Limb (tissue), 2 donors: ENCODE measurements around the gene TDRD12.
"Not testable (repeated sequence)": the region's sequence is repeated elsewhere in the genome, so short reads cannot be mapped to it uniquely, and the experiment has no call there.

Source experiments
- DNase-seq, 2 donors: peaks; one replicate each; pipeline ENCODE4 v3.0.0-alpha.2; 2016; ENCODE audit errors: extremely low spot score in 2 of 2

TDRD12 gene

DNA sequence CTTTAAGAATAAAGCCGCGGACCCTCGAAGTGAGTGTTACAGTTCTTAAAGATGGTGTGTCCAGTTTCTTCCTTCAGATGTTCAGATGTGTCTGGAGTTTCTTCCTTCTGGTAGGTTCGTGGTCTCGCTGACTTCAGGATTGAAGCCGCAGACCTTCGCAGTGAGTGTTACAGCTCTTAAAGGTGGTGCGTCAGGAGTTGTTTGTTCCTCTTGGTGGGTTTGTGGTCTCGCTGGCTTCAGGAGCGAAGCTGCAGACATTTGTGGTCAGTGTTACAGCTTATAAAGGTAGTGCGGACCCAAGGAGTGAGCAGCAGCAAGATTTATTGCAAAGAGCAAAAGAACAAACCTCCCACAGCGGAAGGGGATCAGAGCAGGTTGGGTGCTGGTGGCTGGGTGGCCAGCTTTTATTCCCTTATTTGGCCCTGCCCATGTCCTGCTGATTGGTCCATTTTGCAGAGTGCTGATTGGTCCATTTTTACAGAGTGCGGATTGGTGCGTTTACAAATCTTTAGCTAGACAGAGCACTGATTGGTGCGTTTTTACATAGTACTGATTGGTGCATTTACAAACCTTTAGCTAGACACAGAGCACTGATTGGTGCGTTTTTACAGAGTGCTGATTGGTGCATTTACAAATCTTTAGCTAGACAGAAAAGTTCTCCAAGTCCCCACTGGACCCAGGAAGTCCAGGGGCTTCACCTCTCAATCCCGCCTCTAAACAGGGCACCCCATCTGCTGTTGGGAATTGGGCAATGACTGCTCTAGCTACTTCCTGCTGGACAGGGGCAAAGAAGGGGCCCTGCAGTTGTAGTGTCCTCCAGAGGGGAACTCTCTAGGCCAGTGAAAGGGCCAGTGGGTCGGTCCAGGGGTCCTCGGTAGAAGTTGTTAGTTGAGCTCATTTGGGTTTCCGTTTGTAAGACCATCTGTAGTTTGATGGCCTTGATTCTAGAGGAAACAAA lies 26.1 kb upstream of the TDRD12 start:
- DNase-seq = not testable (repeated sequence)

DNA sequence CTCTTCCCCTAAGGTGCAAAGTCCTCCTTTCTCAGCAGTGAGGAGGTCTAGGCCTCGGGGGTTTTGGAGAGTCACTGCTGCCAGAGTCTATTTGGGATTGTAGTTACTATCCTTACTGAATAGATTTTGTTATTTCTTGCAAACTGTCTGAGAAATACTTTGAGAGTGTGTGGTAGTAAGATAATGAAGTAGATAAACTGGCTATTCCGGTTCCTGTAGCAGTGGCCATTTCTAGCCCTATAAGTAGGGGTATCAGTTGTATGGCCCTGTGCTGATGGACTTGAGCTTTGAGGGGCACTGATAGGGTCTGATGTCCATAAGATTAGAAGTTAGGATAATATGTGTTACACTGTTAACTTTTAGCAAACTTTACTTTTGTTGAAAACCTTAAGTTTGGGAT lies 25.3 kb upstream of the TDRD12 start:
- not testable (repeated sequence) for DNase-seq

DNA sequence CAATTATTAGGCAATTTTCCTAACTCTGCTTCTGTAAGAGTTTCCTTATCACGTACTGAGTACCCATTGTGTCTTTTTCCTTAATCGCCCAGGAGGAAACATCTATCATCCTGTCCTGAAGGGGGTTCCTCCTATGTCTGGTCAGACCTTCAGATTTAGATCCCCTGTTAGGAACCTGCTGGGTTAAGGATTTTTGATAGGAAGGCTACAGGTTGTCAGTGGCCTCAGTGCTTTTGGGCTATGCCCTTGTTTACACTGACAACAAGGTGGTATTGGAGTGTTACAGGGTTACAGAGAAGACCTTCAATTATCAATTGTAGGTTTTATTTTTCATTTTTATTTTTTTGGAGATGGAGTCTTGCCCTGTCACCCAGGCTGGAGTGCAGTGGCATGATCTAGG lies 24.7 kb upstream of the TDRD12 start:
- DNase-seq = not testable (repeated sequence)

DNA sequence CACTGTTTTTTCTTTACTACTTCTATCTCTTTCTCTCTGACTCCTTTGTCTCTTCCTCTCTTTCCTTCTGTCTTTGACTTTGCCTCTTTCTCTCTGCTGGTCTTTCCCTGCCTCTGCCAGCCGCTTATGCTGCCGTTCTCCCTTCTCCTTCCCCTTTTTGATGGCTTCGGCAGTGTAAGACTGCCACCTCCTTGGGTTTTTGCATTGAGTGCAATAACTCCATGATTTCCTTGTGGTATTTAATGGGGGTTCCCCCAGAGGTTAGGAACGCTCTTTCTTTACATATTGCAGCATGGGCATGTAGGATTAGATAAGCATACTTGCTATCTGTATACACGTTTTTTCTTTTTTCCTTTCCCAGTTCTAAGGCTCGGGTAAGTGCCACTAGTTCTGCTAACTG lies 24.1 kb upstream of the TDRD12 start:
- DNase-seq = not testable (repeated sequence)

DNA sequence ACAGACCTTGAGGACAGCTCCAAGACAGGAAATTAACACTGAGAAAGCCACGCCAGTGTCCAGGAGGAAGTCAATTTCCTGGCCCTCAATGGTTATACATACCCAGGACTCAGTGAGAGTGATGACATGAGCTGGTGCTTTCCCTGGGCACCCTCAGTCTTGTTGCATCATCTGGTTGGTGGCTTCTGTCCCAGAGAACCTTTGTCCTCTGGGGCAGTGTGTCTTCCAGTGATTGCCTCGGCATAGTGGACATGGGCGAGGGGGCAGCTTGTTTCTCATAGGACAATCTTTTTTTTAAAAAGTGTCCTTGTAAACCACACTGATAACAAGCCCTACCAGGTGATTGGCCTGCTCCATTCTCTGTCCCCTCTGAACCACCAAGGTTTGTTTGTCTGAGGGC lies 22.8 kb upstream of the TDRD12 start:
- not testable (repeated sequence) for DNase-seq

DNA sequence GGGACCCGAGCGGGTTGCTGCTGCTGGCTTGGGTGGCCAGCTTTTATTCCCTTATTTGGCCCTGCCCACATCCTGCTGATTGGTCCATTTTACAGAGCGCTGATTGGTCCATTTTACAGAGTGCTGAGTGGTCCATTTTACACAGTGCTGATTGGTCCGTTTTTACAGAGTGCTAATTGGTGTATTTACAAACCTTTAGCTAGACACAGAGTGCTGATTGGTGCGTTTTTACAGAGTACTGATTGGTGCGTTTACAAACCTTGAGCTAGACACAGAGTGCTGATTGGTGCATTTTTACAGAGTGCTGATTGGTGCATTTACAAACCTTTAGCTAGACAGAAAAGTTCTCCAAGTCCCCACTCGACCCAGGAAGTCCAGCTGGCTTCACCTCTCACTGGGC lies 19.4 kb upstream of the TDRD12 start:
- DNase-seq = not testable (repeated sequence)

DNA sequence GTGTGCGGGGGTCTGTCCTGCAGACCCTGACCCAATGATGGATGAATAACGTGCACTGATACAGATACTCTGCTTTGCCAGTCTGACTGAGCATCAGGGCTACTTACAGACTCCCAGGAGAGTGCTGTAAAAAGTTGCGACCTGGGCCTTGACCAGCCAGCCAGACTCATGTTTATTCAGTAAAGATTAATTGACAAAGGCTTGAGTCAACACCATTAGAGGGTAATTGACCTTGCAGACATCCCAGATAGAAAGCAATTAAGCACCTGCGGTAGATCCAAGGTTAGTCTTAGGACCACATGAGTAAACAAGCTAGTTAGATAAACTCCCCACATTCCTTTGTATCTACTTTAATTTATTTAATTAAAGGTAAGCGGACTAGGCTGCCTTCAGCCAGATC lies 17.6 kb upstream of the TDRD12 start:
- no peak for DNase-seq

DNA sequence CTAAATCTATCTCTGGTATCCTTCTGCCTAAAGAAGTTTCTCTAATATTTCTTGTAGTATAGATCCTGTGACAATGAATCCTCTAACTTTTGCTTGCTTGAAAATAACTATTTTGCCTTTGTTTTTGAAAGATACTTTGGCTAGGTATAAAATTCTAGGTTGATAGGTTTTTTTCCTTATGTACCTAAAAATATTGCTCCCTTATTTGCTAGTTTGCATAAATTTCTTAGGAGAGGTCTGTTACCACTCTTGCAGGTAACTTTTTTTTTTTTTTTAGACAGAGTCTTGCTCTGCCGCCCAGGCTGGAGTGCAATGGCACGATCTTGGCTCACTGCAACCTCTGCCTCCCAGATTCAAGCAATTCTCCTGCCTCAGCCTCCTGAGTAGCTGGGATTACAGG lies 15.6 kb upstream of the TDRD12 start:
- not testable (repeated sequence) for DNase-seq

DNA sequence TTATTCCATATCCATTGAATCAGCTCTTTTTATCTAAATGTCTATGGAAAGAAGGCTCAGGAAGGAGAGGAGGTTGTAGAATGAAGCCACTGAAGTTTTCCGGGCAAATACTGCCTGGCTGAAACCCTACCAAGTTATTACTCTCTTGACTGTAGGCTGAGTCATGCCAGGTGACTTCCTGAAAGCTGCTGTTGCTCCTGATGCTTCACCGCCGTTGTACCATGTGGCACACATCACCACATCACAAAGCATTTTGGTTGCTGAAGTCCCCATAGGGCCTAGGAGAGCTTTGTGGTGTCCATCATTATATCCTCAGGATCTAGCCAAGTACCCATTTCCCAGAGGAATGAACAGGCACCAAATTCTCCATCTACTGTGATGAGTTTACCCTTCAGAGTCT lies 11.1 kb upstream of the TDRD12 start:
- DNase-seq = no peak

DNA sequence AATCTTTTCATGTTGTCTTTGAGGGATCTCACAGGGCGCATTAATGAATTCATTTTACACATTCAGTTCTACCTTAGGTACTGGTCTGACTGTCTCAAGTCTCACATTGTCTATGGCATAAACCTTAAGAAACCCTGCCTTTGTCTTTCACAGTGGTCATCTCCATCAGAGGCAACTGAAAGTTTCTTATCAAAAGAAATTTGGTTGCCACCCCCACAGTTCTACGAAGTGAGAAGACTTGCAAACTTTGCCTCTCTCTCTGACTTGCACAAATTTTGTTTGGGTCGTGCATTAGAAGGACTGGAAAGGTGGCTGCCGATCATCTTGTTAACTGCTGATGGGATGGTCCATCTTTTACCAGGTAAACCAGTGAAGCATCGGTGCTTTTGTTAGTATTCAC lies 10.5 kb upstream of the TDRD12 start:
- DNase-seq = no peak

DNA sequence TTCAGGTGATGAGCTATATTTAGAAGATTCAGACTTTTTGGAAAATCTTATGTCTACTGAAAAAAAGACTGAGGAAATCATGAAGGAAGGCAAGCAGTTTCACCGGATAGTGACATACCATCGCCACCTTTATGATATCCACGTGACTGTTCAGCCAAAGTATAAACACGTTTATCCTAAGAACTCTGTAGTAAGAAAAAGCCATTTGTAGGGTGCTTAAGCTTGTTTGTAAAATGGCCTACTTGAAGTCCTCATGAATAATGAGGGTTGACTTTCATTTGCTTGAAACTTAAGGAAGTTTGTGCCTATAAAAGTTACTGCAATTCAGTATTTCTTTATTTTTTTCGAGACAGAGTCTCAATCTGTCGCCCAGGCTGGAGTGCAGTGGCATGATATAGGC lies 7.8 kb upstream of the TDRD12 start:
- no peak for DNase-seq

DNA sequence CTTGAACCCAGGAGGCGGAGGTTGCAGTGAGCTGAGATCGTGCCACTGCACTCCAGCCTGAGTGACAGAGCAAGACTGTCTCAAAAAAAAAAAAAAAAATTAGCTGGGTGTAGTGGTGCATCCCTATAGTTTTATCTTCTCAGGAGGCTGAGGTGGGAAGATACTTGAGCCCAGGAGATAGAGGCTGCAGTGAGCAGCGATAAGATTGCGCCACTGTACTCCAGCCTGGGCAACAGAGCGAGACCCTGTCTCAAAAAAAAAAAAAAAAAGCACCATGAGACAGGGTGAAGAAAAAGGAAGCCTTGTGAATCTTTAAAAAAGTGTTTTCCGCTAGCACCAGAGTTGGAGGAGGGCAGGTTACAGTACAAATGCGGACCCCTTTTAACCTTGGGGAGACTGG lies 3.4 kb upstream of the TDRD12 start:
- DNase-seq = not testable (repeated sequence)

DNA sequence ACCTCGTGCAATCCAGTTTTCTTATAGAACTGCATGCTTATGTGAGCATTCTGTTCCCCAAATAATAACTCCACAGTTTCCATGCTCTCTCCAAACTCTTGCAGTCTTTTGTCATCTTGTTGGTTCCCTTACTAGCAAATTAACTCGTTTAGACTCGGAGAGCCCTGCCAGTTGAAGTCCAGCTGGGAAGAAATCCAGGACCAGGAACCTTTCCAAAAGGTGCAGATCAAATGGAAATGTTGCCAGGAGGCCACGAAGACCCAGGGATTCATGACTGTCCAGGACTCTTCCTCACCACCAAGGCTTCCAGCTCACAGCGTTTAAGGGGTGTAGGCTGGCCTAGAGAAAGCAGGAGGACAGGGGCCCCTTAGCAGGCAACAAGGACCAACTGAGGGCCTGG lies 2.1 kb upstream of the TDRD12 start:
- DNase-seq = no peak

DNA sequence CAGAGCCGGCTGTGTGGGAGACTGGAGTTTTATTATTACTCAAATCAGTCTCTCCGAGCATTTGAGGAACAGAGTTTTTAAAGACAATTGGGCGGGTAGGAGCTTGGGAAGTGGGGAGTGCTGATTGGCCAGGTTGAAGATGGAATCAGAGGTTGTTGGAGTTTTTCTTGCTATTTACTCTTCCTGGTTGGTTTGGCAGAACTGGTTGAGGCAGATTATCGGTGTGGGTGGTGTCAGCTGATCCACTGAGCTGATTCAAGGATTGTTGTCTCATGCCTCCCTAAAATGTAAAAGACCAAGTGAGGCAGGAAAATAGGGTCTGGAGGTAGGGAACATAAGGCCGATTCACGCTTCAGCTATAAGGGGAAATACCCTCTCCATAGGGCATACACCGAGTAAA lies 1.3 kb upstream of the TDRD12 start:
- DNase-seq = no peak

DNA sequence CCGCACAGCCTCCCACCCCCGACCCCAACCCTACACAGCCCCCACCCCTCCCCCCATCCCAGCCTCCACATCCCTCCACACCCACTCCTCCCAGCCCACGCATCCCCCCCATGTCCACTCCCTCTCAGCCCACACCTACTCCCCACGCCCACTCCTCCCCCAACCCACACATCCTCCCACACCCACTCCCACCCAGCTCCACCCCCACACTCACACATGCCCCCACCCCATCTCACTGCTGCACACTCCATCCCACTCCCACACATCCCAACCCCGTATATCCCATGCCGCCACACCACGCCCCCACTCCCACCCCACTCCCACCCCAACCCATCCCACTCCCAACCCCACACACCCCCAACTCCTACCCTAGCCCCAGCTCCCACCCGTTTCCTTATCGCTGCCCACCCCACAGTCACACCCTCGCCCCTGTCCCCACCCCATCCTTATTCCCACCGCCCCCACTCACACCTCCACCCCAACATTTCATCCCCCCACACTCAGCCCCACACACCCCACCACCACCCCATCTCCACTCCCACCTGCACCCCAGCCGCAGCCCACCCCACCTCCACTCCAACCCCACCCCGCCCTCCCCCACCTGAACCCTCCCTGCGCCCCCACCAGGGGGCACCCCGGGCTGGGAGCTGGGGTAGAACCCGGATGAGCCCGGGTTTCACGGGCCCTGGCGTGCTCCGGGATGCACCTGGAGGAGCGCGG lies 809 bp downstream of the TDRD12 start:
- DNase-seq = no peak

DNA sequence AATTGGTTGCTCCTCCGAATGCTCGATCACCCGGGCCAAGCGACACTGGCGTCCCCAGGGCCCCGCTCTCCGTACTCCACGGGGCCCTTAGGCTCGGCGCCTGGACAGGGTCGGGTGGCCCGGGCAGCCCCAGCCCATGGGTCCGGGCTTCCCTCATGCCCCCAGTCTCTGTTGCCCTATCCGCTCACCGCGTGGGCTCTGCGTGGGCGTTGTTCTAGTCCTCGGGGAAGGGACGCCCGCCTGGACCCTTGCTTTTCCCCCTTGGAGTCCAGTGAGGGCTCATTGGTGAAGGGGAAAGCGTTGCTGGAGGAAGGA lies 1.3 kb downstream of the TDRD12 start:
- no peak for DNase-seq

DNA sequence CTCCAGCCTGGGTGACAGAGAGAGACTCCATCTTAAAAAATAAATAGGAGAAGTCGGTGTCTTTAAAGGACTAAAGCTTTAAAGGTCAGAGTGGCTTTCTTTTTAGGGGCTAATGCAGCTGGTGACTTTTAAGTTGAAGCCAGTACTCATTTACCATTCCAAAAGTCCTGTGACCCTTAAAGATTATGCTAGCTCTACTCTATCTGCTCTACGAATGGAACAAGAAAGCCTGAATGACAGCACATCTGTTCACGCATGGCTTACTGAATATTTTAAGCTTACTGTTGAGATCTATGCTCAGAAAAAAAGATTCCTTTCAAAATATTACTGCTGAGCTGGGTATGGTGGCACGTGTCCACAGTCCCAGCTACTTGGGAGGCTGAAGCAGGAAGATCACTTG lies 16.4 kb downstream of the TDRD12 start:
- no peak for DNase-seq

DNA sequence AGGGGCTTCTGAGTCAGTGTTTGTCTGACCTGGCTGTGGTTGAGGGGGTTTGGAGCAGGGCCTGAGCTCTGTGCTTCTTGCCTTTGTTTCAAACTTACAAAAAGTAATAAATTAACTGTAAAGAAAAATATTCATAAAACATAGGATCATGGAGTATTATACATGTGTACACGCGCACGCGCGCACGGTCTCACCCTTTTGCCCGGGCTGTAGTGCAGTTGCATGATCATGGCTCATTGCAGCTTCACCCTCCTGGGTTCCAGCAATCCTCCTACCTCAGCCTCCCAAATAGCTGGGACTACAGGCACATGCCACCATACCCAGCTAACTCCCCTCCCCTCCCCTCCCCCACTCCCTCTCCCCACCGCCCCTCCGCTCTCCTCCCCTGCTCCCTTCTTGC lies 23.5 kb downstream of the TDRD12 start:
- DNase-seq = no peak

DNA sequence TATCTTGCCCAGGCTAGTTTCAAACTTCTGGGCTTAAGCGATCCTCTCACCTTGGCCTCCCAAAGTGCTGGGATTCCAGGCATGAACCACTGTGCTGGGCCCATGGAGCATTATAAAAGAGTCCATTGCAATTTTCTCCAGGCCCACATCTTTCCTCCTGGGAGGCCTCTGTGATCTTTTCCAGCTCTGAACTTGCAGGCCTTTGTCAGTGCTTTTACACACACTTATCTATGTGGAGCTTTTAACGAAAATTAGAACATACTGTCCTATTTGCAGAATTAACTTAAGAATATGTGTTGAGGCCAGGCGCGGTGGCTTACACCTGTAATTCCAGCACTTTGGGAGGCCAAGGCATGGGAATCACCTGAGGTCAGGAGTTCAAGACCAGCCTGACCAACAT lies 23.9 kb downstream of the TDRD12 start:
- DNase-seq = no peak

DNA sequence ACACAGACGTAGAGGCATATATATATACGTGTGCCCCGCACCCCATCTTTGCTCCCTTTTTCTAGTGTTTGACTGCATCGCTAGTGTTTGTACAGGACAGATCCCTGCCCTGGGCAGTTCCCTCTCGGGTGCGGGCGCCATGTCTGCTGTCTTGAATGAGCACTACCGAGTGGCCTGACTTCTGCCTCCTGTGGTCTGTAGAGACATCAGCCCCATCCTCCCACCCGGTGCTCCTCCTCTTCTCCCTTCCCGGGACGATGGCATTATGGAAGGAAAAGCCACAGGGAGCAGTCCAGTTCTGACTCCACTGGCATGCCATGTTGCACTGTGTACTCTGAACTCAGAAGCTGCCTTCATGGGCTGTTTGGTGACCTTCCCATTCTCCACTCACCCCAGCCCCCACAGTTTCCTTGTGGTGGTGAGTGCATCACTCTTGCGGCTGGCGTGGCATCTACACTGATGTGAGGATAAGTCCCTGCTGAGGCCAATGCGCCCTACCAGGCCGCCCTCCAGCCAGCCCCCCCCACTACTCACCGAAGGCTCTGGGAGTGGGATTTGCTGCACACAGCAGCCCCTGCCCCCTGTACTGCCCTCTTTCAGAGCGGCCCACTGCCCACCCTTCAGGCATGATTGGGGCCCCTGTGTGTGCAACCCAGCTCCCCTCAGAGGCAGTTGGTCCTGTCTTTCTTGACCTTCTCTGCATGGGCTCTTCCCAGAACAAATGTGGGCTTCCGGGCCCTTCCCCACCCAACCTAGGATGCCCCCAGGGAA lies 25.2 kb downstream of the TDRD12 start:
- no peak for DNase-seq

DNA sequence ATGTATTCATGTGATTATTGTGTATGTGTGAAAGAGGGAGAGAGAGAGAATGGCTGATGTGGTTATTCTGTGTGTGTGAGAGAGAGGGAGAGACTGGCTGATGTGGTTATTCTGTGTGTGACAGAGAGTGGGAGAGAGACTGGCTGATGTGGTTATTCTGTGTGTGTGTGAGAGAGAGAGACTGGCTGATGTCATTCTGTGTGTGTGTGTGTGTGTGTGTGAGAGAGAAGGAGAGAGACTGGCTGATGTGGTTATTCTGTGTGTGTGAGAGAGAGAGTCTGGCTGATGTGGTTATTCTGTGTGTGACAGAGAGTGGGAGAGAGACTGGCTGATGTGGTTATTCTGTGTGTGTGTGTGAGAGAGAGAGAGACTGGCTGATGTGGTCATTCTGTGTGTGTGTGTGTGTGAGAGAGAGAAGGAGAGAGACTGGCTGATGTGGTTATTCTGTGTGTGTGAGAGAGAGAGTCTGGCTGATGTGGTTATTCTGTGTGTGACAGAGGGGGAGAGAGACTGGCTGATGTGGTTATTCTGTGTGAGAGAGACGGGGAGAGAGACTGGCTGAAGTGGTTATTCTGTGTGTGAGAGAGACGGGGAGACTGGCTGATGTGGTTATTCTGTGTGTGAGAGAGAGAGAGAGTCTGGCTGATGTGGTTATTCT lies 26.2 kb downstream of the TDRD12 start:
- not testable (repeated sequence) for DNase-seq
